Kidney glomerular epithelial cell (primary cell): ENCODE data around the gene NKX2-2.

Experiments used
- DNase-seq: peaks from one replicate; lab custom pipeline; 2025; lab: John Stamatoyannopoulos, UW

Gene NKX2-2

GRCh38 chr20:21521596-21522480, 8.0 kb upstream of the NKX2-2 start:
- DNase-seq = no peak

- no peak for DNase-seq
Observed at GRCh38 chr20:21520702-21521595, 7.1 kb upstream of the NKX2-2 start.

- DNase-seq = no peak
Observed at GRCh38 chr20:21519136-21519584, 5.3 kb upstream of the NKX2-2 start.

- DNase-seq = no peak
Observed at GRCh38 chr20:21518292-21518991, 4.6 kb upstream of the NKX2-2 start.

- DNase-seq = no peak
Observed at GRCh38 chr20:21517566-21518277, 3.9 kb upstream of the NKX2-2 start.

- DNase-seq = no peak
Observed at GRCh38 chr20:21516861-21517565, 3.1 kb upstream of the NKX2-2 start.

GRCh38 chr20:21516180-21516567, 2.3 kb upstream of the NKX2-2 start:
- no peak for DNase-seq

- DNase-seq = no peak
Observed at GRCh38 chr20:21515300-21516179, 1.7 kb upstream of the NKX2-2 start.

GRCh38 chr20:21514553-21515251, 838 bp upstream of the NKX2-2 start:
- no peak for DNase-seq

- DNase-seq = no peak
Observed at GRCh38 chr20:21513181-21513663, 642 bp downstream of the NKX2-2 start.

- no peak for DNase-seq
Observed at GRCh38 chr20:21512634-21513180, 1.2 kb downstream of the NKX2-2 start.

- DNase-seq = no peak
Observed at GRCh38 chr20:21511850-21512633, 1.8 kb downstream of the NKX2-2 start.

GRCh38 chr20:21511485-21511849, 2.4 kb downstream of the NKX2-2 start:
- no peak for DNase-seq

- DNase-seq = no peak
Observed at GRCh38 chr20:21510414-21511384, 3.2 kb downstream of the NKX2-2 start.

GRCh38 chr20:21509597-21510371, 4.1 kb downstream of the NKX2-2 start:
- no peak for DNase-seq

GRCh38 chr20:21509079-21509596, 4.7 kb downstream of the NKX2-2 start:
- no peak for DNase-seq
